Brain pericyte (primary cell): ENCODE results near the gene MPP4.

ENCODE experiments used
- DNase-seq: peaks from one replicate; pipeline ENCODE4 v3.0.0-alpha.2; 2012; ENCODE audit warnings: low read depth, low spot score

Gene MPP4

GRCh38 chr2:201698588-201699226, at the start of gene MPP4:
TSS of gene MPP4 (minus strand) at chr2:201698644. CDS start at chr2:201693954, 4,690 bp downstream.
- DNase-seq, result no peak

GRCh38 chr2:201746551-201746950, 48.1 kb upstream of the MPP4 start:
- no peak for DNase-seq

- no peak for DNase-seq
Observed at GRCh38 chr2:201735486-201735885, 37.0 kb upstream of the MPP4 start.

GRCh38 chr2:201734111-201734510, 35.7 kb upstream of the MPP4 start:
- no peak for DNase-seq

GRCh38 chr2:201733544-201733943, 35.1 kb upstream of the MPP4 start:
- DNase-seq, result no peak

- no peak for DNase-seq
Observed at GRCh38 chr2:201730651-201731285, 32.3 kb upstream of the MPP4 start.

GRCh38 chr2:201715459-201715858, 17.0 kb upstream of the MPP4 start:
- DNase-seq, result no peak

GRCh38 chr2:201712726-201713125, 14.3 kb upstream of the MPP4 start:
- no peak for DNase-seq

- no peak for DNase-seq
Observed at GRCh38 chr2:201709747-201710146, 11.3 kb upstream of the MPP4 start.

- no peak for DNase-seq
Observed at GRCh38 chr2:201709049-201709448, 10.6 kb upstream of the MPP4 start.

GRCh38 chr2:201707753-201708152, 9.3 kb upstream of the MPP4 start:
- DNase-seq, result no peak

- no peak for DNase-seq
Observed at GRCh38 chr2:201707142-201707541, 8.7 kb upstream of the MPP4 start.

- DNase-seq, result no peak
Observed at GRCh38 chr2:201704536-201704935, 6.1 kb upstream of the MPP4 start.

GRCh38 chr2:201701646-201702045, 3.2 kb upstream of the MPP4 start:
- no peak for DNase-seq

GRCh38 chr2:201699416-201699815, 972 bp upstream of the MPP4 start:
- DNase-seq, result no peak

GRCh38 chr2:201697899-201698298, 545 bp downstream of the MPP4 start:
- no peak for DNase-seq

- peak; percentile 71 for DNase-seq
Observed at GRCh38 chr2:201696151-201696659, 2.2 kb downstream of the MPP4 start.

GRCh38 chr2:201685156-201685555, 13.3 kb downstream of the MPP4 start:
- no peak for DNase-seq

GRCh38 chr2:201680743-201681142, 17.7 kb downstream of the MPP4 start:
- DNase-seq, result no peak

- DNase-seq, result no peak
Observed at GRCh38 chr2:201678401-201678800, 20.0 kb downstream of the MPP4 start.

- no peak for DNase-seq
Observed at GRCh38 chr2:201675454-201675853, 23.0 kb downstream of the MPP4 start.

- DNase-seq, result no peak
Observed at GRCh38 chr2:201674794-201675193, 23.6 kb downstream of the MPP4 start.

GRCh38 chr2:201674298-201674697, 24.1 kb downstream of the MPP4 start:
- no peak for DNase-seq
